GM12891 (cell line): ENCODE data around the gene FAM227A.

ENCODE experiments used
- POLR2AphosphoS5 ChIP-seq: IDR thresholded peaks from 2 replicates; pipeline ENCODE4 v1.6.1; 2011; ENCODE audit warnings: low read depth, low read length, control low read depth
- SPI1 ChIP-seq: IDR thresholded peaks from 2 replicates; pipeline ENCODE4 v1.6.1; 2011; ENCODE audit warnings: low read depth, low read length, control low read depth

GRCh38 chr22:38689651-38690050, 33.5 kb upstream of the FAM227A start:
- TF ChIP-seq SPI1 = no peak
- no peak for TF ChIP-seq POLR2AphosphoS5
